Liver (tissue), 2 donors: Measurements from ENCODE around the gene TRIM46.

Experiments used
- YY1 ChIP-seq: IDR thresholded peaks from 2 replicates; pipeline ENCODE4 v1.6.1; 2016; ENCODE audit warnings: antibody characterized with exemption, mild to moderate bottlenecking
- TF ChIP-seq, protein P1 (sequence below): fragments of 150-350 bp; IDR thresholded peaks from 2 replicates; pipeline ENCODE4 v1.5.1; 2017; ENCODE audit warnings: improper control_type of control experiment, low read depth, low read length; ENCODE audit not compliant: missing input control
- donor health status: healthy.

DNA sequence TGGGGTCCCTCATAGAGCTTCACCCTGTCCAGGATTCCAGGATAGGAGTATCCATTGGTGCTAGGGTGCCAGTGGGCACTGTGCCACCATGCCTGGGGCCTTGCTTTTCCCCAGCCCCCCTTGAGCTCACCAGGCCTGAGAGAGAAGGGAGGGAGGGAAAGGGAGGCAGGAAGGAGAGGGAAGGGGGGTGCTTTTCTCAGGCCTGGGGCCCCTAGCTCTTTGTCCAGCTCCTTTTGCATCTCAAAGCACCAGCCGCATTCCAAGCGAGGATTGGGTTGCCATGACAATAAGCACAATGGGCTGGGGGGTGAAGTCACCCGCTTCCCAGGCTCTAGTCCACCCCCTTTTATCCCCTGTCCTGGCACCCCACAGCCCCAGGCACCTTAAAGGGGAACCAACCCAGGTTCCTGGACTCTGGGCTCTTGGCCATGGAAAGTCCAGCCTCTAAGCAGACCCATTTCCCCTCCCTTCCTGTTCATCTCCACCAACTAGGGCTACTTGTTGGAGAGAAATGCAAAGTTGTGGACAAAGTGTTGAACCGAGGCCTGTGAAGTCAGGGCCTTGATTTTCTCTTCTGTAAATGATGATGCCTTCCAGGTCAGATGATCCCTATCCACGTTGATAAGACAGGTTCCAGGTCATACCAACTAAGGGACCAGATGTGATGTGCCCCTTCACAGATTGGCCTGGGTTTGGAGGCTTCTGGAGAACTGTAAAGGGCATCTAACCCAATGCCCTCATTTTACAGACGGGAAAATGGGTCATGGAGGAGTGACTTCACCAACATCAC is 22.6 kb downstream of the TRIM46 start:
- TF ChIP-seq, protein P1, sequence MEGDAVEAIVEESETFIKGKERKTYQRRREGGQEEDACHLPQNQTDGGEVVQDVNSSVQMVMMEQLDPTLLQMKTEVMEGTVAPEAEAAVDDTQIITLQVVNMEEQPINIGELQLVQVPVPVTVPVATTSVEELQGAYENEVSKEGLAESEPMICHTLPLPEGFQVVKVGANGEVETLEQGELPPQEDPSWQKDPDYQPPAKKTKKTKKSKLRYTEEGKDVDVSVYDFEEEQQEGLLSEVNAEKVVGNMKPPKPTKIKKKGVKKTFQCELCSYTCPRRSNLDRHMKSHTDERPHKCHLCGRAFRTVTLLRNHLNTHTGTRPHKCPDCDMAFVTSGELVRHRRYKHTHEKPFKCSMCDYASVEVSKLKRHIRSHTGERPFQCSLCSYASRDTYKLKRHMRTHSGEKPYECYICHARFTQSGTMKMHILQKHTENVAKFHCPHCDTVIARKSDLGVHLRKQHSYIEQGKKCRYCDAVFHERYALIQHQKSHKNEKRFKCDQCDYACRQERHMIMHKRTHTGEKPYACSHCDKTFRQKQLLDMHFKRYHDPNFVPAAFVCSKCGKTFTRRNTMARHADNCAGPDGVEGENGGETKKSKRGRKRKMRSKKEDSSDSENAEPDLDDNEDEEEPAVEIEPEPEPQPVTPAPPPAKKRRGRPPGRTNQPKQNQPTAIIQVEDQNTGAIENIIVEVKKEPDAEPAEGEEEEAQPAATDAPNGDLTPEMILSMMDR: no peak
- no peak for TF ChIP-seq YY1
